ENCODE measurements around the gene ZNF534.
"Not testable (repeated sequence)": the region's sequence is repeated elsewhere in the genome, so short reads cannot be mapped to it uniquely, and the experiment has no call there.

The ZNF534 gene

DNA sequence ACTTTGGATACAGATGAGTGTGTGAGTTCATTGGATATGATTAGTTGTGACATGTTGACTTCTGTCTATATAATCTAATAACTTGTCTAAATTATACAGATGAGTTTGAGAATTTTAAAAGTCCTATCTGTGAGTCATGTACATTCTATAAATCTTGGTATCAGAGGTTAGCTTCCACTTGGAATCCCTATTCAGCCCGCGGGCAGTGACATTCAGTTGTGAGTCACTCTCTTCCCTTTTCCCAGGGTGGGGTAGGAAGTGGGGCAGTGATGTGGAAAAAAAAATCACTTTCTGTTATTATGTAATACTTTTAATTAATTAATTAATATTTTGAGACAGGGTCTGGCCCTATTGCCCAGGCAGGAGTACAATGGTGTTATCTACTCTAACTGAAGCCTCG is 65.6 kb downstream of the ZNF534 start:
- no peak for FAIRE-seq

DNA sequence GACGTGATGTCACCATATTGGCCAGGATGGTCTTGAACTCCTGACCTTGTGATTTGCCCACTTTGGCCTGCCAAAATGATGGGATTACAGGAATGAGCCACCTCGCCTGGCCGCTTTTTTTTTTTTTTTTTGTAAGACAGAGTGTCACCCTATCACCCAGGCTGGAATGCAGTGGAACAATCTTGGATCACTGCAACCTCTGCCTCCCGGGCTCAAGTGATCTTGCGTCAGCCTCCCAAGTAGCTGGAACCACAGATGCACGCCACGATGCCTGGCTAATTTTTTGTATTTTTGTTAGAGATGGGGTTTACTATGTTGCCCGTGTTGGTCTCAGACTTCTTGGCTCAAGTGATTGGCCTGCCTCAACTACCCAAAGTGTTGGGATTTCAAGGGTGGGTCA is 69.6 kb downstream of the ZNF534 start:
- no peak for FAIRE-seq
- no peak for TF ChIP-seq SPI1 (IDR thresholded peaks at IDR 0.05; ENCODE audit: low read depth, low read length)
- TF ChIP-seq POLR2A (IDR thresholded peaks at IDR 0.05; ENCODE audit: low read depth, low read length), result no peak
- DNase-seq (ENCODE audit: insufficient read length, low spot score), result no peak

More for the DNA sequence above, 65.6 kb downstream of the ZNF534 start:
- no peak for TF ChIP-seq POLR2AphosphoS5 (IDR thresholded peaks at IDR 0.05; ENCODE audit: low read depth, low read length)
- no peak for TF ChIP-seq PAX5 (IDR thresholded peaks at IDR 0.05; ENCODE audit: insufficient read depth, low read length, severe bottlenecking)
- no peak for TF ChIP-seq POU2F2 (IDR thresholded peaks at IDR 0.05; ENCODE audit: low read depth, low read length)
- no peak for TF ChIP-seq POLR2A (IDR thresholded peaks at IDR 0.05; ENCODE audit: low read depth, low read length)
- no peak for TF ChIP-seq TAF1 (IDR thresholded peaks at IDR 0.05; ENCODE audit: low read depth, low read length)
- no peak for TF ChIP-seq SPI1 (IDR thresholded peaks at IDR 0.05; ENCODE audit: low read depth, low read length)
- no peak for DNase-seq (ENCODE audit: insufficient read length, low spot score)

DNA sequence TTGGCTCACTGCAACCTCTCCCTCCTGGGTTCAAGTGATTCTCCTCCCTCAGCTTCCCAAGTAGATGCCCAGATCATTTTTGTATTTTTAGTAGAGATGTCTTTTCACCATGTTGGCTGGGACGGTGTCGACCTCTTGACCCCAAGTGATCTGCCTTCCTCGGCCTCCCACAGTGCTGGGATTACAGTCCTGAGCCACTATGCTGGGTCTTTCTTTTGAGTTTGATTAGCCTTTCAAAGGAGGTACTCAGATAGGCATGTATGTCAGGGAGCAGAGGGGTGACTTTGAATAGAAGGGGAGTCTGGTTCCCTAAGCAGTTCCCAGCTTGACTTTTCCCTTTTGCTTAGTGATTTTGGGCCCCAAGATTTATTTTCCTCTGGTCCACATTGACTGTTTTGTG is 71.5 kb downstream of the ZNF534 start:
- not testable (repeated sequence) for DNase-seq (ENCODE audit: insufficient read length, low spot score); FAIRE-seq

DNA sequence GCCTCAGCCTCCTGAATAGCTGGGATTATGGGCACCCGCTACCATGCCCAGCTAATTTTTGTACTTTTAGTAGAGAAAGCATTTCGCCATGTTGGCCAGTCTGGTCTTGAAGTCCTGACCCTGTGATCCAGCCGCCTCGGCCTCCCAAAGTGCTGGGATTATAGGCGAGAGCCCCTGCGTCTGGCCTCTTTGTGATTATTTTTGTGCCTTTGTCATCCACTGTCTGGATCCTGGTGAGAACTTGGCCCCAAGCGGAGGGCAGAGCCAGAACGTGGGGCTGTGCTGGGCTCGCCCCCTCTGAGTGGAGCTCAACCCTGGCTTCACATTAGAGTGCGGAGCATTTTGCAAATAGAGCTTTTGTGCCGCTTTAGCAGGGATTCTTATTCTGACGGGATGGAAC is 72.0 kb downstream of the ZNF534 start:
- not testable (repeated sequence) for DNase-seq (ENCODE audit: insufficient read length, low spot score); FAIRE-seq
